Glutamatergic neuron (in vitro differentiated cells): ENCODE measurements around the gene CACNB2. TPM values are rescaled to one million over a fixed set of nuclear protein-coding genes. Genes with fewer than 3 reads are reported as not detected.

Experiments
- DNase-seq: peaks from one replicate; pipeline ENCODE4 v3.0.0; 2022
- H3K27ac Mint-ChIP-seq: one replicate; pipeline ENCODE4 v1.8.0; 2020; ENCODE audit warnings: mild to moderate bottlenecking, mixed read lengths, inconsistent platforms; ENCODE audit not compliant: unreplicated experiment
- H3K27me3 Mint-ChIP-seq: one replicate; pipeline ENCODE4 v1.8.0; 2020; ENCODE audit warnings: mild to moderate bottlenecking, moderate library complexity, mixed read lengths, inconsistent platforms; ENCODE audit not compliant: unreplicated experiment
- H3K36me3 Mint-ChIP-seq: one replicate; pipeline ENCODE4 v1.8.0; 2020; ENCODE audit warnings: mild to moderate bottlenecking, mixed read lengths, inconsistent platforms; ENCODE audit not compliant: unreplicated experiment
- H3K4me1 Mint-ChIP-seq: one replicate; pipeline ENCODE4 v1.8.0; 2020; ENCODE audit warnings: mild to moderate bottlenecking, low read depth, mixed read lengths, inconsistent platforms; ENCODE audit not compliant: unreplicated experiment
- H3K4me3 Mint-ChIP-seq: one replicate; pipeline ENCODE4 v1.8.0; 2020; ENCODE audit warnings: mild to moderate bottlenecking, mixed read lengths, inconsistent platforms; ENCODE audit not compliant: unreplicated experiment
- H3K9me3 Mint-ChIP-seq: one replicate; pipeline ENCODE4 v1.8.0; 2020; ENCODE audit warnings: mild to moderate bottlenecking, moderate library complexity, mixed read lengths, inconsistent platforms; ENCODE audit not compliant: unreplicated experiment
- total RNA-seq: library from RNA; stranded (reverse); fragmentation: NEBNext Ultra II Directional; extraction: Animal tissue kit (Norgen Biotek cat#: 25700); gene quantifications from one replicate; pipeline ENCODE4 v1.2.1, GENCODE V29; 2021; ENCODE audit not compliant: unreplicated experiment
- TF ChIP-seq, protein P1 (sequence below): fragments of 200-600 bp; sonication (generic); IDR thresholded peaks from one replicate; pipeline ENCODE4 v1.5.0; 2021; ENCODE audit not compliant: partially characterized antibody, unreplicated experiment

The CACNB2 gene
- total RNA-seq, 1 donor from 2014 or later = 3.2 TPM

DNA sequence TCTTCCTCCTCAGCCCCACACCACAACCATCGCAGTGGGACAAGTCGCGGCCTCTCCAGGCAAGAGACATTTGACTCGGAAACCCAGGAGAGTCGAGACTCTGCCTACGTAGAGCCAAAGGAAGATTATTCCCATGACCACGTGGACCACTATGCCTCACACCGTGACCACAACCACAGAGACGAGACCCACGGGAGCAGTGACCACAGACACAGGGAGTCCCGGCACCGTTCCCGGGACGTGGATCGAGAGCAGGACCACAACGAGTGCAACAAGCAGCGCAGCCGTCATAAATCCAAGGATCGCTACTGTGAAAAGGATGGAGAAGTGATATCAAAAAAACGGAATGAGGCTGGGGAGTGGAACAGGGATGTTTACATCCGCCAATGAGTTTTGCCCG lies 399.1 kb downstream of the CACNB2 start:
- H3K27me3 Mint-ChIP-seq = no peaks in the 10 kb centered on the region
- H3K4me3 Mint-ChIP-seq = no peak overlapping the region
- H3K27ac Mint-ChIP-seq = no peak overlapping the region
- H3K4me1 Mint-ChIP-seq = no peaks in the 10 kb centered on the region
- H3K9me3 Mint-ChIP-seq = no peaks in the 10 kb centered on the region
- no peak for DNase-seq
- TF ChIP-seq, protein P1, sequence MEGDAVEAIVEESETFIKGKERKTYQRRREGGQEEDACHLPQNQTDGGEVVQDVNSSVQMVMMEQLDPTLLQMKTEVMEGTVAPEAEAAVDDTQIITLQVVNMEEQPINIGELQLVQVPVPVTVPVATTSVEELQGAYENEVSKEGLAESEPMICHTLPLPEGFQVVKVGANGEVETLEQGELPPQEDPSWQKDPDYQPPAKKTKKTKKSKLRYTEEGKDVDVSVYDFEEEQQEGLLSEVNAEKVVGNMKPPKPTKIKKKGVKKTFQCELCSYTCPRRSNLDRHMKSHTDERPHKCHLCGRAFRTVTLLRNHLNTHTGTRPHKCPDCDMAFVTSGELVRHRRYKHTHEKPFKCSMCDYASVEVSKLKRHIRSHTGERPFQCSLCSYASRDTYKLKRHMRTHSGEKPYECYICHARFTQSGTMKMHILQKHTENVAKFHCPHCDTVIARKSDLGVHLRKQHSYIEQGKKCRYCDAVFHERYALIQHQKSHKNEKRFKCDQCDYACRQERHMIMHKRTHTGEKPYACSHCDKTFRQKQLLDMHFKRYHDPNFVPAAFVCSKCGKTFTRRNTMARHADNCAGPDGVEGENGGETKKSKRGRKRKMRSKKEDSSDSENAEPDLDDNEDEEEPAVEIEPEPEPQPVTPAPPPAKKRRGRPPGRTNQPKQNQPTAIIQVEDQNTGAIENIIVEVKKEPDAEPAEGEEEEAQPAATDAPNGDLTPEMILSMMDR = no peak
- H3K36me3 Mint-ChIP-seq = no peaks in the 10 kb centered on the region

GRCh38 chr10:18540195-18540594 lies 400.0 kb downstream of the CACNB2 start:
- H3K27me3 Mint-ChIP-seq = no peaks in the 10 kb centered on the region
- H3K27ac Mint-ChIP-seq = no peak overlapping the region
- DNase-seq = no peak
- H3K4me3 Mint-ChIP-seq = no peak overlapping the region
- no peaks in the 10 kb centered on the region for H3K4me1 Mint-ChIP-seq
- no peaks in the 10 kb centered on the region for H3K9me3 Mint-ChIP-seq
- no peaks in the 10 kb centered on the region for H3K36me3 Mint-ChIP-seq
- TF ChIP-seq, protein P1 = no peak

DNA sequence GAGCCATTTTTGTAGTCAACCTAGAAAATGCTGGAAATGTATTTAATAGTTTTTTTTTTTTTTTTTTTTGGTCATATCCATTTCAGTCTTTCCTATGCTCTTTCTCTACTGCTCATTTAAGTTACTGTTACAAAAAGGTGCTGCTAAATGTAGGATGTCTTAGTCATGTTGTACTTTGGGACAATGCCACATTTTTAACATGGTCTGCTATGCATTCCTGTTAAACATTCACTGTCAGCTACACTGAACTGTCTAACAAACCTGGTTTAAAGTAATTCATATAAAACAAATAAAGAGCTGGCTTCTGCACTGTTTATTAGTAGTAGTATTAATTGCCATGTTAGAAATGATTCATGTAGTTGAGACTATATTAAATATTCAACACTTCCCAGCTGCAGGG lies 402.6 kb downstream of the CACNB2 start:
- no peaks in the 10 kb centered on the region for H3K27me3 Mint-ChIP-seq

DNA sequence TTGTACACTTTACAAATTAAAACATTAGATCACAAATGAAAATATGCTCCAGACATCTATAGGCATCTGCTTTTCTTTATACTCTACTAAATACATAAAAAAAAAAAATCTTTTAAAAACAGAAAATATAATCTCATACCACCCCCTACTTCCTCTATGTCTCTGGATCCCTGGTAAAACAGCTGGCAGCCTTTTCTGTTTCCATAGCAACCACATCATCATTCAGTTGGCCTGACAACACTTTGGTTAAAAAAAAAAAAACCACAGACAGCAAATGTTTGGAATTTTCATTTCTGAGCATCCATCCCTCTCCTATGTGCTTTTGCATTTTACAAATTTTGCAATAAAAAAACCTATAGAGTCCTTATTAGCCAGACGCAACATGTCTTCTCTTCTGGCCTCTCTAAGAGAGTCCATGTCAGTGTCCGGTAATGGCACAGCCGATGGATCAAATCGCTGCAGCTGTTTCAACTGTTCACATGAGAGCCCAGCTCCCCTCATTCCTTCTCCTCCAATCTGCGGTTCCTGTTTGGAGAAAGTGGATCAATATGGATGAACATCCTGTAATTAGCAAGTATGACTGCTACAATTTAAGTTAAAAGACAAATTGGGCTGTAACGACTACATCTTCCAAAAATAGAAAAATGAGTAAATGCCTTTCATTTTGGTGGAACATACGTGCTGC lies 405.5 kb downstream of the CACNB2 start:
- Mint-ChIP-seq H3K4me3 (no peak overlapping the region), H3K9me3 (no peaks in the 10 kb centered on the region), H3K36me3 (no peaks in the 10 kb centered on the region), H3K4me1 (peaks cover 5% of the 10 kb centered on the region), H3K27me3 (no peaks in the 10 kb centered on the region), H3K27ac (peak overlapping the region; percentile 36)
- TF ChIP-seq, protein P1 = no peak
- DNase-seq = no peak

More for the DNA sequence above, 402.6 kb downstream of the CACNB2 start:
- DNase-seq = no peak
- TF ChIP-seq, protein P1 = no peak
- Mint-ChIP-seq H3K4me3 (no peak overlapping the region), H3K4me1 (peaks cover 5% of the 10 kb centered on the region), H3K27ac (no peak overlapping the region), H3K9me3 (no peaks in the 10 kb centered on the region), H3K36me3 (no peaks in the 10 kb centered on the region)

DNA sequence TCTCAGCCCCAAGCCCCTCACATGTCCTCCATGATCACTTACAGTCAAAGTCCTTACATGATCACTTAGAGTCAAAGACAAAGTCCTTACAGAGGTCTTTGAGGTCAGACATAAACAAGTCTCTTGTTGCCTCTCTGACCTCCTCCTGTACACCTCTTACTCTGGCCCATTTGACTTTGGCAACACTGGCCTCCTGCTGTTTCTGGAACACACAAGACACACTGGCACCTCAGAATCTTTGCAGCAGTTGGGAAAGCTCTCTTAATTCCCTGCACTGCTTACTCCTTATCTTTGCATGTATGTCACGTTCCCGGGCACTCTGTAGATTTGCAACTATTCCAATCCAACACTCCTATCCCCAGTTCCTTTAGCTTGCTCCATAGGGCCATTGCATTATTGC lies 408.9 kb downstream of the CACNB2 start:
- TF ChIP-seq, protein P1 = no peak
- no peak overlapping the region for H3K27ac Mint-ChIP-seq
- H3K4me1 Mint-ChIP-seq = peaks cover 5% of the 10 kb centered on the region

More for the DNA sequence above, 408.9 kb downstream of the CACNB2 start:
- Mint-ChIP-seq H3K27me3 (no peaks in the 10 kb centered on the region), H3K9me3 (no peaks in the 10 kb centered on the region), H3K36me3 (no peaks in the 10 kb centered on the region), H3K4me3 (no peak overlapping the region)
- DNase-seq = no peak
